SU-DHL-6 (cell line): ENCODE data around the gene CYP19A1.
"Not testable (repeated sequence)": the region's sequence is repeated elsewhere in the genome, so short reads cannot be mapped to it uniquely, and the experiment has no call there.

Source experiments
- H2AFZ ChIP-seq: fragments of 200-600 bp; sonication (generic); 2 replicates; pipeline ENCODE4 v1.6.1; 2014; ENCODE audit warnings: low read depth, mild to moderate bottlenecking, moderate library complexity, mixed read lengths, antibody characterized with exemption, low read length; ENCODE audit not compliant: severe bottlenecking
- H3F3A ChIP-seq: fragments of 200-600 bp; shearing (Covaris generic); 2 replicates; pipeline ENCODE4 v1.6.0; 2016; ENCODE audit warnings: antibody characterized with exemption, mild to moderate bottlenecking; ENCODE audit not compliant: insufficient read depth
- H3K27ac ChIP-seq: fragments of 200-600 bp; sonication (generic); 2 replicates; pipeline ENCODE4 v1.5.1; 2016; ENCODE audit warnings: low read depth, mild to moderate bottlenecking, low read length, moderate library complexity, mixed read lengths
- H3K27me3 ChIP-seq: fragments of 200-600 bp; sonication (generic), shearing (Covaris generic); 2 replicates; pipeline ENCODE4 v1.6.0; 2014; ENCODE audit warnings: mild to moderate bottlenecking, low read length
- H3K36me3 ChIP-seq: fragments of 200-600 bp; sonication (generic); 2 replicates; pipeline ENCODE4 v1.6.1; 2014; ENCODE audit warnings: mild to moderate bottlenecking, low read length, mixed read lengths
- H3K4me2 ChIP-seq: fragments of 300-600, 200-600 bp; shearing (Covaris generic), sonication (generic); 2 replicates; pipeline ENCODE4 v1.6.0; 2014; ENCODE audit warnings: low read length, low read depth, mild to moderate bottlenecking; ENCODE audit not compliant: poor library complexity, severe bottlenecking
- H3K4me3 ChIP-seq: fragments of 200-600 bp; sonication (generic); 2 replicates; pipeline ENCODE4 v1.5.1; 2014; ENCODE audit warnings: antibody characterized with exemption, low read length, mild to moderate bottlenecking, mixed read lengths; ENCODE audit not compliant: insufficient read depth, poor library complexity, severe bottlenecking
- H3K79me2 ChIP-seq: fragments of 200-600 bp; sonication (generic); 2 replicates; pipeline ENCODE4 v1.6.1; 2014; ENCODE audit warnings: mild to moderate bottlenecking, low read length, moderate library complexity; ENCODE audit not compliant: insufficient read depth
- H3K9ac ChIP-seq: fragments of 200-600 bp; sonication (generic); 2 replicates; pipeline ENCODE4 v1.7.0; 2014; ENCODE audit warnings: mild to moderate bottlenecking, low read length
- H3K9me2 ChIP-seq: fragments of 200-600 bp; sonication (generic); replicated peaks from 2 replicates; pipeline ENCODE4 v1.6.1; 2014; ENCODE audit warnings: low read length; ENCODE audit not compliant: insufficient read depth
- H3K9me3 ChIP-seq: fragments of 200-600 bp; sonication (generic); 2 replicates; pipeline ENCODE4 v1.6.1; 2014; ENCODE audit warnings: low read length, mixed read lengths; ENCODE audit not compliant: insufficient read depth
- H4K20me1 ChIP-seq: fragments of 200-600 bp; sonication (generic); 2 replicates; pipeline ENCODE4 v1.6.1; 2014; ENCODE audit warnings: low read depth, mild to moderate bottlenecking, antibody characterized with exemption, low read length, moderate library complexity, mixed read lengths
- EZH2phosphoT487 ChIP-seq: fragments of 200-600 bp; sonication (generic), shearing (Covaris generic); conservative IDR thresholded peaks from 2 replicates; pipeline ENCODE4 v1.6.1; 2018; ENCODE audit warnings: mild to moderate bottlenecking, antibody characterized with exemption, low read length, moderate library complexity, mixed read lengths
- TF ChIP-seq, protein P1 (sequence below): fragments of 200-600 bp; sonication (generic); IDR thresholded peaks from one replicate; pipeline ENCODE4 v1.5.1; 2017; ENCODE audit warnings: antibody characterized with exemption, mild to moderate bottlenecking, low read length, moderate library complexity; ENCODE audit not compliant: insufficient read depth, poor library complexity, severe bottlenecking

The CYP19A1 gene

DNA sequence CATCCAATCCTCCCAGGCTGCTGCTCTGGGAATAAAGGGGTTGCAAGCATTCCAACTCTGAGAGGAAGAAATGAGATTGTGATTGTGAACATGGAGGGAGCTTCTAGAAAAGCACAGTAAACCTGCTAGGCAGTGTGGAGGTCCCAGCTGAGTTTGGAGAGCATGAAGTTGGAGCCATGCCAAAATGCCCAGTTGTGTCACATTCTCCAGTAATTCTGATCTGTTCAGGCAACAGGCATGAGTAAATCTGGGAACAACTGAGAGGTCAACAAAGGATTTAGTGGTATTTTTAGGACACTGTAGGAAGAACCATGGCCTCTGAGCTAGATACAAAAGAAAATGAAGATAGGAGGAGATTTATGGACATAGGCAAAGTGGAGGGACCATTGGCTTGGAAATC, 74.7 kb downstream of the CYP19A1 start:
- H2AFZ ChIP-seq: no peak overlapping the region
- TF ChIP-seq, protein P1, sequence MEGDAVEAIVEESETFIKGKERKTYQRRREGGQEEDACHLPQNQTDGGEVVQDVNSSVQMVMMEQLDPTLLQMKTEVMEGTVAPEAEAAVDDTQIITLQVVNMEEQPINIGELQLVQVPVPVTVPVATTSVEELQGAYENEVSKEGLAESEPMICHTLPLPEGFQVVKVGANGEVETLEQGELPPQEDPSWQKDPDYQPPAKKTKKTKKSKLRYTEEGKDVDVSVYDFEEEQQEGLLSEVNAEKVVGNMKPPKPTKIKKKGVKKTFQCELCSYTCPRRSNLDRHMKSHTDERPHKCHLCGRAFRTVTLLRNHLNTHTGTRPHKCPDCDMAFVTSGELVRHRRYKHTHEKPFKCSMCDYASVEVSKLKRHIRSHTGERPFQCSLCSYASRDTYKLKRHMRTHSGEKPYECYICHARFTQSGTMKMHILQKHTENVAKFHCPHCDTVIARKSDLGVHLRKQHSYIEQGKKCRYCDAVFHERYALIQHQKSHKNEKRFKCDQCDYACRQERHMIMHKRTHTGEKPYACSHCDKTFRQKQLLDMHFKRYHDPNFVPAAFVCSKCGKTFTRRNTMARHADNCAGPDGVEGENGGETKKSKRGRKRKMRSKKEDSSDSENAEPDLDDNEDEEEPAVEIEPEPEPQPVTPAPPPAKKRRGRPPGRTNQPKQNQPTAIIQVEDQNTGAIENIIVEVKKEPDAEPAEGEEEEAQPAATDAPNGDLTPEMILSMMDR: no peak
- no peaks in the 10 kb centered on the region for H3K27me3 ChIP-seq
- no peaks in the 10 kb centered on the region for H3F3A ChIP-seq
- no peaks in the 10 kb centered on the region; the same call in 1 of the 2 replicates for H3K9me3 ChIP-seq
- no peak overlapping the region for H3K4me3 ChIP-seq
- H3K36me3 ChIP-seq: no peaks in the 10 kb centered on the region
- no peaks in the 10 kb centered on the region for H3K9me2 ChIP-seq
- no peaks in the 10 kb centered on the region for H3K79me2 ChIP-seq
- H4K20me1 ChIP-seq: no peaks in the 10 kb centered on the region
- no peak overlapping the region for H3K9ac ChIP-seq
- H3K4me2 ChIP-seq: no peak overlapping the region
- no peak overlapping the region for H3K27ac ChIP-seq

DNA sequence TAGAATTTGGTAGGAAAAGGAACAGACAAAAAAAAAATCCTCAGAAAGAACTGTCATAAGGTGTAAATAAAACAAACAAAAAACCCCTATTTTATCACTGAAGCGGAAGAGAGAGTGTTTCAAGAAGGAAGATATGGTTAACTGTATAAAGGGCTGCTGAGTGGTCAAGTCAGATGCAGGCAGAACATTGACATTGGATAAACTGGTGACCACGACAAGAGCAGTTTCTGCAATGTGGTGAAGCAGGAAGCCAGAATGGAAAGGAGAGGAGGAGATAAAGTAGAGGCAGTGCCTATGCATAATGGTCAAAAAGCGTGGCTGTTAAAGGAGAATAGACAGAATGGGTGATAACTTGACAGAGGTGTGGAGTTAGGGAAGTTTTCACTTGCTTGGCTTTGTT, 75.3 kb downstream of the CYP19A1 start:
- H3F3A ChIP-seq: no peaks in the 10 kb centered on the region
- TF ChIP-seq EZH2phosphoT487: no peak
- TF ChIP-seq, protein P1: no peak
- H3K27me3 ChIP-seq: no peaks in the 10 kb centered on the region
- no peaks in the 10 kb centered on the region for H3K9me2 ChIP-seq
- no peak overlapping the region for H3K4me3 ChIP-seq
- H3K4me2 ChIP-seq: no peak overlapping the region
- no peaks in the 10 kb centered on the region for H3K36me3 ChIP-seq
- H4K20me1 ChIP-seq: no peaks in the 10 kb centered on the region
- no peak overlapping the region for H2AFZ ChIP-seq
- no peak overlapping the region for H3K9ac ChIP-seq
- no peak overlapping the region for H3K27ac ChIP-seq
- no peaks in the 10 kb centered on the region for H3K79me2 ChIP-seq
- no peaks in the 10 kb centered on the region; the same call in 1 of the 2 replicates for H3K9me3 ChIP-seq

DNA sequence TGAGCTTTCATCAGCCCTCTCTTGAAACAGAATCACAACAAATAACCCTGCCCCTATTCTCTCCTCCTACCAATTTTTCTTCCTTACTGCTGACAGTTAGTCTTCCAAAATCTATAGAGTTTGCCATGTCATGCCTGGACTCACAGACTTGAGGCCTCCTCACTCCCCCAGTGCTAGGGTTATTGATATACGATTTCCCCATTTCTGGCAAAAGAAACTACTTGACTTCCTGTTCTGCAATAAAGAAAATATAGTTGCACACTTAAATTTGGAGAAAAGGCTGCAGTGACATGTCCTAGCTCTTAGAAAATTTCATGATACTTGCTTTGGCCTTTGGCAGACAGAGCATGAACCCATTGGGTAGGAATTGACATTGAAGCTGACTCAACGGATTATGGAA, 75.9 kb downstream of the CYP19A1 start:
- H3K9me2 ChIP-seq: no peaks in the 10 kb centered on the region
- H3K9ac ChIP-seq: no peak overlapping the region
- no peak overlapping the region for H3K4me3 ChIP-seq
- no peak overlapping the region for H3K4me2 ChIP-seq
- H2AFZ ChIP-seq: no peak overlapping the region
- H3K79me2 ChIP-seq: no peaks in the 10 kb centered on the region
- no peaks in the 10 kb centered on the region for H3K27me3 ChIP-seq
- H3K9me3 ChIP-seq: no peaks in the 10 kb centered on the region; the same call in 1 of the 2 replicates
- no peaks in the 10 kb centered on the region for H4K20me1 ChIP-seq
- H3F3A ChIP-seq: no peaks in the 10 kb centered on the region
- TF ChIP-seq EZH2phosphoT487: no peak
- TF ChIP-seq, protein P1: no peak
- H3K36me3 ChIP-seq: no peaks in the 10 kb centered on the region
- H3K27ac ChIP-seq: no peak overlapping the region

DNA sequence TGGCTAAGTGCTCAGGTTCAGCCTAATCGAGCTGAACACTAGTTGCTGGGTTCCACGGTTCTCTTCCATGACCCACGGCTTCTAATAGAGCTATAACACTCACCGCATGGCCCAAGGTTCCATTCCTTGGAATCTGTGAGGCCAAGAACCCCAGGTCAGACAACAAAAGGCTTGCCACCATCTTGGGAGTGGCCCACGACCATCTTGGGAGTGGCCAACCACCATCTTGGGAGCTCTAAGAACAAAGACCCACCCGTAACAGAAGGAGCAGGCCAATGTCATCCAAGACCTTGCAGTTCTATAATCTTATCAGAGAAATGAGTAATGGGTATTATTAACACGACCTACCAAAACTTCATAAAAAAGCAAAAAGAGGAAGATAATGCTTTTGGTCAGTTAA, 77.3 kb downstream of the CYP19A1 start:
- H3K27me3 ChIP-seq, H3K79me2 ChIP-seq, H3K9me3 ChIP-seq, H3K4me3 ChIP-seq, H4K20me1 ChIP-seq, H3K27ac ChIP-seq, H2AFZ ChIP-seq, H3K4me2 ChIP-seq, H3F3A ChIP-seq, H3K36me3 ChIP-seq, H3K9me2 ChIP-seq, H3K9ac ChIP-seq: not testable (repeated sequence)
